HFFc6 (cell line): ENCODE measurements around the gene UBL4A. TPM values are rescaled to one million over a fixed set of nuclear protein-coding genes. Genes with fewer than 3 reads are reported as not detected.
A peak's percentile ranks its signal among the peaks of the same experiment; 100 is the strongest.

Experiments
- DNase-seq: peaks from one replicate; pipeline ENCODE4 v3.0.0-alpha.2; 2018
- H3K27ac Mint-ChIP-seq: 2 replicates; pipeline ENCODE4 v1.8.0; 2020; ENCODE audit warnings: mild to moderate bottlenecking, mixed read lengths
- H3K27me3 Mint-ChIP-seq: 2 replicates; pipeline ENCODE4 v1.8.0; 2021; ENCODE audit warnings: mild to moderate bottlenecking, moderate library complexity, mixed read lengths; ENCODE audit not compliant: insufficient read depth
- H3K36me3 Mint-ChIP-seq: 2 replicates; pipeline ENCODE4 v1.8.0; 2021; ENCODE audit warnings: low read depth, mixed read lengths
- H3K4me1 Mint-ChIP-seq: 2 replicates; pipeline ENCODE4 v1.8.0; 2020; ENCODE audit warnings: low read depth, mixed read lengths
- H3K4me3 Mint-ChIP-seq: 2 replicates; pipeline ENCODE4 v1.8.0; 2020; ENCODE audit warnings: mild to moderate bottlenecking, moderate library complexity, mixed read lengths
- H3K9me3 Mint-ChIP-seq: 2 replicates; pipeline ENCODE4 v1.8.0; 2020; ENCODE audit warnings: mild to moderate bottlenecking, mixed read lengths
- CTCF ChIP-seq: fragments of 200-600 bp; sonication (generic); IDR thresholded peaks from 2 replicates; pipeline ENCODE4 v1.5.0; 2021; ENCODE audit warnings: antibody characterized with exemption, mild to moderate bottlenecking
- total RNA-seq, 6 experiments: library from RNA; stranded (reverse); fragmentation: NEBNext Ultra II Directional; extraction: Animal tissue kit (Norgen Biotek cat#: 25700); gene quantifications; 2 replicates in 1 of 6; 3 replicates in 5 of 6; pipeline ENCODE4 v1.2.3, GENCODE V29; 2021

The UBL4A gene
- total RNA-seq, 6 experiments from 2014 or later: 26.7 to 31.6 (median 29.7) TPM

GRCh38 chrX:154437971-154438893 is 48.2 kb downstream of the UBL4A start:
- peak overlapping the region; percentile 94 for H3K4me3 Mint-ChIP-seq
- no peak for TF ChIP-seq CTCF
- peak overlapping the region; percentile 82 for H3K27ac Mint-ChIP-seq
- H3K27me3 Mint-ChIP-seq: no peaks in the 10 kb centered on the region; the same call in 1 of the 2 replicates
- DNase-seq: no peak
- H3K9me3 Mint-ChIP-seq: no peaks in the 10 kb centered on the region
- peaks cover 8% of the 10 kb centered on the region for H3K36me3 Mint-ChIP-seq
- H3K4me1 Mint-ChIP-seq: peaks cover 16% of the 10 kb centered on the region; the same call in 1 of the 2 replicates

- Mint-ChIP-seq H3K27ac (peak within 1 kb of the TSS; percentile 82), H3K4me1 (peaks cover 15% of the 10 kb centered on the region; the same call in 1 of the 2 replicates), H3K36me3 (peaks cover 8% of the 10 kb centered on the region), H3K9me3 (no peaks in the 10 kb centered on the region), H3K27me3 (no peaks in the 10 kb centered on the region; the same call in 1 of the 2 replicates), H3K4me3 (peak within 1 kb of the TSS; percentile 94)
- DNase-seq: peak; percentile 47
- no peak for TF ChIP-seq CTCF
Measured at GRCh38 chrX:154436983-154437752, 49.2 kb downstream of the UBL4A start, which contains the start of gene GDI1. TSS of gene GDI1 (plus strand) at chrX:154437154. CDS start at chrX:154437255, 101 bp downstream.

GRCh38 chrX:154436374-154436982 is 49.9 kb downstream of the UBL4A start:
- Mint-ChIP-seq H3K4me1 (peaks cover 15% of the 10 kb centered on the region; the same call in 1 of the 2 replicates), H3K4me3 (peak overlapping the region; percentile 56), H3K36me3 (peaks cover 8% of the 10 kb centered on the region), H3K27ac (peak overlapping the region; percentile 81), H3K27me3 (no peaks in the 10 kb centered on the region; the same call in 1 of the 2 replicates), H3K9me3 (no peaks in the 10 kb centered on the region)
- DNase-seq: no peak
- TF ChIP-seq CTCF: no peak

DNA sequence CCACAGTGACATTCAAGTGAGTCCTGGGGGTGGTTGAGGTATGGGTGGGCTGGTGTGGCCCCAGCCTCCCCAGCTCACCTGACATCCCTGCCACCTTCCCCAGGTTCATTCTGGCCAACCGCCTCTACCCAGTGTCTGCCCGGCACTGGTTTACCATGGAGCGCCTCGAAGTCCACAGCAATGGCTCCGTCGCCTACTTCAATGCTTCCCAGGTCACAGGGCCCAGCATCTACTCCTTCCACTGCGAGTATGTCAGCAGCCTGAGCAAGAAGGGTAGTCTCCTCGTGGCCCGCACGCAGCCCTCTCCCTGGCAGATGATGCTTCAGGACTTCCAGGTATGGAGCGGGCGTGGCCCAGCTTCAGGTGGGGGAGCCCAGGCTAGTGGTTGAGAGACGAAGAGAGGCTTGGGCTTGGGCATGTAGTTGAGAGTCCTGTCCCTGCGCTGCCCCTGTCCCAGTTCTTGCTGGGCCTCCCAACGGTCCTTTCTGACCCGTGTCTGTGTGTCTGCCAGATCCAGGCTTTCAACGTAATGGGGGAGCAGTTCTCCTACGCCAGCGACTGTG is 51.2 kb downstream of the UBL4A start:
- Mint-ChIP-seq H3K27me3 (peaks cover 1% of the 10 kb centered on the region), H3K36me3 (peaks cover 8% of the 10 kb centered on the region), H3K9me3 (no peaks in the 10 kb centered on the region), H3K27ac (no peak overlapping the region), H3K4me1 (peaks cover 22% of the 10 kb centered on the region), H3K4me3 (no peak overlapping the region)
- TF ChIP-seq CTCF: no peak
- DNase-seq: no peak
